K562 (cell line): ENCODE data around the gene CLIP1. TPM values are rescaled to one million over a fixed set of nuclear protein-coding genes. Genes with fewer than 3 reads are reported as not detected.

Experiments
- ARID1B ChIP-seq: fragments of 450-650 bp; IDR thresholded peaks from 2 replicates; pipeline ENCODE4 v1.6.1; 2016; ENCODE audit warnings: antibody characterized with exemption, mild to moderate bottlenecking, inconsistent platforms
- ATF1 ChIP-seq, 2 experiments: fragments of 450-650 bp in 1 of 2; IDR thresholded peaks; 2 replicates each; pipeline ENCODE4 v1.6.1; 2016; ENCODE audit warnings: missing compliant biosample characterization in 1 of 2, missing genetic modification characterization in 1 of 2
- CHD2 ChIP-seq: IDR thresholded peaks from 2 replicates; pipeline ENCODE4 v1.6.1; 2011; ENCODE audit warnings: low read depth, low read length
- CTBP1 ChIP-seq: fragments of 450-650 bp; IDR thresholded peaks from 2 replicates; pipeline ENCODE4 v1.6.1; 2016; ENCODE audit warnings: borderline replicate concordance
- DDX20 ChIP-seq: fragments of 450-650 bp; IDR thresholded peaks from 2 replicates; pipeline ENCODE4 v1.6.1; 2016; ENCODE audit warnings: missing genetic modification characterization, low read depth, mild to moderate bottlenecking, missing compliant biosample characterization, moderate library complexity
- EP300 ChIP-seq: IDR thresholded peaks from 2 replicates; pipeline ENCODE4 v1.6.1; 2012; ENCODE audit warnings: low read length, improper control_type of control experiment
- FOXM1 ChIP-seq, 2 experiments: fragments of 450-650 bp in 1 of 2; sonication (generic) in 1 of 2; formaldehyde crosslinking in 1 of 2; IDR thresholded peaks; 2 replicates each; pipeline versions ENCODE4 v1.6.1 to v1.9.0; 2017 to 2022; ENCODE audit warnings: low read depth in 2 of 2, mild to moderate bottlenecking in 2 of 2, missing genetic modification reagents in 1 of 2, moderate library complexity in 1 of 2
- HDAC2 ChIP-seq: fragments of 450-650 bp; IDR thresholded peaks from 2 replicates; pipeline ENCODE4 v1.6.1; 2016; ENCODE audit warnings: mild to moderate bottlenecking
- HLTF ChIP-seq: fragments of 450-650 bp; IDR thresholded peaks from 2 replicates; pipeline ENCODE4 v1.6.1; 2016
- KAT2B ChIP-seq: IDR thresholded peaks from one replicate; pipeline ENCODE4 v1.6.1; 2012; ENCODE audit warnings: low read depth, mild to moderate bottlenecking, control low read depth, inconsistent platforms, low read length, moderate library complexity
- KLF13 ChIP-seq: fragments of 450-650 bp; IDR thresholded peaks from 2 replicates; pipeline ENCODE4 v1.6.1; 2016; ENCODE audit warnings: missing genetic modification characterization, low read depth, mild to moderate bottlenecking, missing compliant biosample characterization, moderate library complexity, borderline replicate concordance
- PHB2 ChIP-seq: fragments of 450-650 bp; IDR thresholded peaks from 2 replicates; pipeline ENCODE4 v1.6.1; 2017; ENCODE audit warnings: low read depth
- POLR3G ChIP-seq: IDR thresholded peaks from 2 replicates; pipeline ENCODE4 v1.6.1; 2011; ENCODE audit not compliant: insufficient read length, insufficient replicate concordance; ENCODE audit errors: extremely low read depth
- RFX1 ChIP-seq: fragments of 450-650 bp; IDR thresholded peaks from 2 replicates; pipeline ENCODE4 v1.6.1; 2016; ENCODE audit warnings: mild to moderate bottlenecking, moderate library complexity
- SOX6 ChIP-seq: fragments of 450-650 bp; IDR thresholded peaks from 2 replicates; pipeline ENCODE4 v1.6.1; 2014; ENCODE audit warnings: mild to moderate bottlenecking
- ZBTB34 ChIP-seq: fragments of 250-450 bp; sonication (Bioruptor Pico); IDR thresholded peaks from 2 replicates; pipeline ENCODE4 v1.8.0; 2021; ENCODE audit warnings: mild to moderate bottlenecking, moderate library complexity
- ZNF79 ChIP-seq: fragments of 250-450 bp; sonication (Bioruptor Pico); IDR thresholded peaks from 2 replicates; pipeline ENCODE4 v1.4.0; 2020; ENCODE audit warnings: low read depth, mild to moderate bottlenecking, moderate library complexity
- polyA plus RNA-seq, 8 experiments: library from polyadenylated mRNA; depleted of rRNA in 4 of 8; stranded (reverse) in 5 of 8; unstranded in 3 of 8; fragments of >200 nt; fragmentation: Nextera tagmentation in 2 of 8; fragmentation: Illumina TruSeq in 1 of 8; extraction: Ambion mirVana in 2 of 8; extraction: Trizol in 1 of 8; gene quantifications; 2 replicates each; pipeline versions ENCODE4 v1.2.1 to v1.2.3, GENCODE V29; 2011 to 2014; ENCODE audit warnings: inconsistent platforms in 1 of 8, missing spikeins in 1 of 8
- total RNA-seq, 7 experiments: library from RNA; depleted of rRNA in 6 of 7; stranded (reverse); fragments of >200 nt in 6 of 7; fragmentation: Illumina TruSeq in 2 of 7; extraction: Trizol in 2 of 7; gene quantifications; 2 replicates each; pipeline versions ENCODE4 v1.2.1 to v1.2.3, GENCODE V29; 2011 to 2021; ENCODE audit warnings: low replicate concordance in 1 of 7
- TF ChIP-seq, protein P1 (sequence below): fragments of 450-650 bp; IDR thresholded peaks from 2 replicates; pipeline ENCODE4 v1.6.1; 2016; ENCODE audit warnings: low read depth
- TF ChIP-seq, protein P2 (sequence below): fragments of 250-450 bp; sonication (Bioruptor Pico); IDR thresholded peaks from 2 replicates; pipeline ENCODE4 v1.8.0; 2021; ENCODE audit warnings: moderate library complexity, mild to moderate bottlenecking, inconsistent platforms

Gene CLIP1
- total and polyA plus RNA-seq, 9 of the 15 experiments (the other 6 are each of a cell fraction or from before 2014, with no cell fraction given), result 5.8 to 33.9 (median 27.6) TPM

GRCh38 chr12:122406701-122407164 lies 15.7 kb downstream of the CLIP1 start (continued):
- TF ChIP-seq DDX20 (tag) (peak; percentile 77; the same call in 1 of the 2 replicates), FOXM1 (IDR thresholded peaks at IDR 0.05; ENCODE audit: low read depth) (no peak), FOXM1 (CRISPR knock-in tag; IDR thresholded peaks at IDR 0.05; ENCODE audit: low read depth) (no peak), KLF13 (0 out of 2 replicates have a peak, but pooled peaks have one; percentile 27), PHB2 (no peak), ATF1 (CRISPR knock-in tag; IDR thresholded peaks at IDR 0.05) (no peak), ATF1 (tag; IDR thresholded peaks at IDR 0.05) (no peak), ZBTB34 (CRISPR knock-in tag) (no peak), EP300 (peak; percentile 79), SOX6 (no peak), RFX1 (no peak), ARID1B (0 out of 2 replicates have a peak, but pooled peaks have one; percentile 23), POLR3G (no peak), ZNF79 (CRISPR knock-in tag) (peak; percentile 40), HDAC2 (no peak), CTBP1 (no peak), CHD2 (no peak), HLTF (no peak), KAT2B (no peak)
- TF ChIP-seq, protein P1, sequence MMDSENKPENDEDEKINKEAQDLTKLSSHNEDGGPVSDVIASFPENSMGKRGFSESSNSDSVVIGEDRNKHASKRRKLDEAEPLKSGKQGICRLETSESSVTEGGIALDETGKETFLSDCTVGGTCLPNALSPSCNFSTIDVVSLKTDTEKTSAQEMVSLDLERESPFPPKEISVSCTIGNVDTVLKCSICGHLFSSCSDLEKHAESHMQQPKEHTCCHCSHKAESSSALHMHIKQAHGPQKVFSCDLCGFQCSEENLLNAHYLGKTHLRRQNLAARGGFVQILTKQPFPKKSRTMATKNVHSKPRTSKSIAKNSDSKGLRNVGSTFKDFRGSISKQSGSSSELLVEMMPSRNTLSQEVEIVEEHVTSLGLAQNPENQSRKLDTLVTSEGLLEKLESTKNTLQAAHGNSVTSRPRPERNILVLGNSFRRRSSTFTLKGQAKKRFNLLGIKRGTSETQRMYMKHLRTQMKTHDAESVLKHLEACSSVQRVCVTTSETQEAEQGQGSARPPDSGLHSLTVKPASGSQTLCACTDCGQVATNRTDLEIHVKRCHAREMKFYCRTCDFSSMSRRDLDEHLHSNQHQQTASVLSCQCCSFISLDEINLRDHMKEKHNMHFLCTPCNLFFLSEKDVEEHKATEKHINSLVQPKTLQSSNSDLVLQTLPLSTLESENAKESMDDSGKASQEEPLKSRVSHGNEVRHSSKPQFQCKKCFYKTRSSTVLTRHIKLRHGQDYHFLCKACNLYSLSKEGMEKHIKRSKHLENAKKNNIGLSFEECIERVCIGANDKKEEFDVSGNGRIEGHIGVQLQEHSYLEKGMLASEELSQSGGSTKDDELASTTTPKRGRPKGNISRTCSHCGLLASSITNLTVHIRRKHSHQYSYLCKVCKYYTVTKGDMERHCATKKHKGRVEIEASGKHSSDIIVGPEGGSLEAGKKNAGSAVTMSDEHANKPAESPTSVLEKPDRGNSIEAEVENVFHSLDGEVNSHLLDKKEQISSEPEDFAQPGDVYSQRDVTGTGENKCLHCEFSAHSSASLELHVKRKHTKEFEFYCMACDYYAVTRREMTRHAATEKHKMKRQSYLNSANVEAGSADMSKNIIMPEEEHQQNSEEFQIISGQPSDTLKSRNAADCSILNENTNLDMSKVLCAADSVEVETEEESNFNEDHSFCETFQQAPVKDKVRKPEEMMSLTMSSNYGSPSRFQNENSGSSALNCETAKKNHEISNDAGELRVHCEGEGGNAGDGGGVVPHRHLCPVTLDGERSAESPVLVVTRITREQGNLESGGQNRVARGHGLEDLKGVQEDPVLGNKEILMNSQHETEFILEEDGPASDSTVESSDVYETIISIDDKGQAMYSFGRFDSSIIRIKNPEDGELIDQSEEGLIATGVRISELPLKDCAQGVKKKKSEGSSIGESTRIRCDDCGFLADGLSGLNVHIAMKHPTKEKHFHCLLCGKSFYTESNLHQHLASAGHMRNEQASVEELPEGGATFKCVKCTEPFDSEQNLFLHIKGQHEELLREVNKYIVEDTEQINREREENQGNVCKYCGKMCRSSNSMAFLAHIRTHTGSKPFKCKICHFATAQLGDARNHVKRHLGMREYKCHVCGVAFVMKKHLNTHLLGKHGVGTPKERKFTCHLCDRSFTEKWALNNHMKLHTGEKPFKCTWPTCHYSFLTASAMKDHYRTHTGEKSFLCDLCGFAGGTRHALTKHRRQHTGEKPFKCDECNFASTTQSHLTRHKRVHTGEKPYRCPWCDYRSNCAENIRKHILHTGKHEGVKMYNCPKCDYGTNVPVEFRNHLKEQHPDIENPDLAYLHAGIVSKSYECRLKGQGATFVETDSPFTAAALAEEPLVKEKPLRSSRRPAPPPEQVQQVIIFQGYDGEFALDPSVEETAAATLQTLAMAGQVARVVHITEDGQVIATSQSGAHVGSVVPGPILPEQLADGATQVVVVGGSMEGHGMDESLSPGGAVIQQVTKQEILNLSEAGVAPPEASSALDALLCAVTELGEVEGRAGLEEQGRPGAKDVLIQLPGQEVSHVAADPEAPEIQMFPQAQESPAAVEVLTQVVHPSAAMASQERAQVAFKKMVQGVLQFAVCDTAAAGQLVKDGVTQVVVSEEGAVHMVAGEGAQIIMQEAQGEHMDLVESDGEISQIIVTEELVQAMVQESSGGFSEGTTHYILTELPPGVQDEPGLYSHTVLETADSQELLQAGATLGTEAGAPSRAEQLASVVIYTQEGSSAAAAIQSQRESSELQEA, result no peak
- TF ChIP-seq, protein P2, sequence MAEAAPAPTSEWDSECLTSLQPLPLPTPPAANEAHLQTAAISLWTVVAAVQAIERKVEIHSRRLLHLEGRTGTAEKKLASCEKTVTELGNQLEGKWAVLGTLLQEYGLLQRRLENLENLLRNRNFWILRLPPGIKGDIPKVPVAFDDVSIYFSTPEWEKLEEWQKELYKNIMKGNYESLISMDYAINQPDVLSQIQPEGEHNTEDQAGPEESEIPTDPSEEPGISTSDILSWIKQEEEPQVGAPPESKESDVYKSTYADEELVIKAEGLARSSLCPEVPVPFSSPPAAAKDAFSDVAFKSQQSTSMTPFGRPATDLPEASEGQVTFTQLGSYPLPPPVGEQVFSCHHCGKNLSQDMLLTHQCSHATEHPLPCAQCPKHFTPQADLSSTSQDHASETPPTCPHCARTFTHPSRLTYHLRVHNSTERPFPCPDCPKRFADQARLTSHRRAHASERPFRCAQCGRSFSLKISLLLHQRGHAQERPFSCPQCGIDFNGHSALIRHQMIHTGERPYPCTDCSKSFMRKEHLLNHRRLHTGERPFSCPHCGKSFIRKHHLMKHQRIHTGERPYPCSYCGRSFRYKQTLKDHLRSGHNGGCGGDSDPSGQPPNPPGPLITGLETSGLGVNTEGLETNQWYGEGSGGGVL (CRISPR knock-in tag), result no peak
